ENCODE results near the gene ERFL. TPM values are rescaled to one million over a fixed set of nuclear protein-coding genes. Genes with fewer than 3 reads are reported as not detected.

ERFL gene
- total RNA-seq, 2 donors from 2014 or later: 0.28 to 0.41 TPM

DNA sequence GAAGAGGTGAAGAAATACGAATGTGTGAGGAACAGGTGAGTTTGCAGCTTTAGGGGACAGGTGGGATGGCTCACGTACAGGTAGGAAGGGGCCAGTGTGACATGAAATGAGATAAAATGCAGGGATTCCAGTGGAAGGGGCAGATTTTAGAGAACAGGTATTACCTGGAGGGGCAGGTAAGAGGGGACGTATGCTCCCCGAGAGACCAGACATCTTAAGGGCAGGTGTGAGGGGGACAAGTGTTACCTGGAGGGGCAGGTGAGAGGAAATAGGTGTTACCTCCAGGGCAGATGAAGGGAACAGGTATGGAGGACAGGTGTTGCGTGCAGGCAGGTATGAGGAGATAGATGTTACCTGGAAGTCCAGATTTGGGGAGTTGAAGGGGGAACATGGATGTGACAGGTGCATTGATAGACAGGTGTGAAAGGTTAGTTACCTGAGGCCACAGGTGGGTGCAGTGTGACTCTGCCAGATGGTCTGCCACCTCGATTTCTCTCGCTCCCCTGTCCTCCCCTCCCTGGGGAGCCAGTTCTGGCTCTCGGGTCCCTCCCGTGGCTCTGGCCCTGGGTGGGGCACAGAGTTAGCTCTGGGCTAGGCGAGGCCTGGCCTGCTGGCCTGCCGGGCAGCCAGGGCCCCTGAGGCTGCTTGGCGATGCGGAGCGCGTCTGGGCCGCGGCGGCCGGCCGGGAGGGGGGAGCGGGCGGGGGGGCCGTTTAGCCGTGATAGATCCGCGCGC is 2.1 kb downstream of the ERFL start:
- peaks cover 23% of the 10 kb centered on the region for H3K27me3 ChIP-seq (replicated peaks; ENCODE audit: insufficient read depth)
- H3K36me3 ChIP-seq: no peaks in the 10 kb centered on the region
- no peak overlapping the region for H3K4me3 ChIP-seq
- no peaks in the 10 kb centered on the region for H3K9me3 ChIP-seq
- H3K27ac ChIP-seq: no peak overlapping the region
- no peak for ATAC-seq (ENCODE audit: insufficient number of reproducible peaks, low FRiP score, low read depth)
- TF ChIP-seq, protein P1, sequence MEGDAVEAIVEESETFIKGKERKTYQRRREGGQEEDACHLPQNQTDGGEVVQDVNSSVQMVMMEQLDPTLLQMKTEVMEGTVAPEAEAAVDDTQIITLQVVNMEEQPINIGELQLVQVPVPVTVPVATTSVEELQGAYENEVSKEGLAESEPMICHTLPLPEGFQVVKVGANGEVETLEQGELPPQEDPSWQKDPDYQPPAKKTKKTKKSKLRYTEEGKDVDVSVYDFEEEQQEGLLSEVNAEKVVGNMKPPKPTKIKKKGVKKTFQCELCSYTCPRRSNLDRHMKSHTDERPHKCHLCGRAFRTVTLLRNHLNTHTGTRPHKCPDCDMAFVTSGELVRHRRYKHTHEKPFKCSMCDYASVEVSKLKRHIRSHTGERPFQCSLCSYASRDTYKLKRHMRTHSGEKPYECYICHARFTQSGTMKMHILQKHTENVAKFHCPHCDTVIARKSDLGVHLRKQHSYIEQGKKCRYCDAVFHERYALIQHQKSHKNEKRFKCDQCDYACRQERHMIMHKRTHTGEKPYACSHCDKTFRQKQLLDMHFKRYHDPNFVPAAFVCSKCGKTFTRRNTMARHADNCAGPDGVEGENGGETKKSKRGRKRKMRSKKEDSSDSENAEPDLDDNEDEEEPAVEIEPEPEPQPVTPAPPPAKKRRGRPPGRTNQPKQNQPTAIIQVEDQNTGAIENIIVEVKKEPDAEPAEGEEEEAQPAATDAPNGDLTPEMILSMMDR (IDR thresholded peaks at IDR 0.05): no peak
- H3K4me1 ChIP-seq (ENCODE audit: control insufficient read depth in 1 of 2, low read depth in 2 of 2): peaks cover 9 to 12% of the 10 kb centered on the region in 2 donors
- DNase-seq (ENCODE audit: low spot score): no peak

GRCh38 chr19:41925208-41926003 is 2.8 kb downstream of the ERFL start:
- no peak overlapping the region for H3K27ac ChIP-seq
- DNase-seq (ENCODE audit: low spot score) (no peak), ATAC-seq (ENCODE audit: insufficient number of reproducible peaks, low FRiP score, low read depth) (no peak)
- TF ChIP-seq, protein P1 (IDR thresholded peaks at IDR 0.05): no peak
- H3K27me3 ChIP-seq (replicated peaks; ENCODE audit: insufficient read depth): peaks cover 16% of the 10 kb centered on the region
- no peaks in the 10 kb centered on the region for H3K9me3 ChIP-seq
- H3K36me3 ChIP-seq: no peaks in the 10 kb centered on the region
- no peak overlapping the region for H3K4me3 ChIP-seq
- peaks cover 9 to 12% of the 10 kb centered on the region in 2 donors for H3K4me1 ChIP-seq (ENCODE audit: control insufficient read depth in 1 of 2, low read depth in 2 of 2)

DNA sequence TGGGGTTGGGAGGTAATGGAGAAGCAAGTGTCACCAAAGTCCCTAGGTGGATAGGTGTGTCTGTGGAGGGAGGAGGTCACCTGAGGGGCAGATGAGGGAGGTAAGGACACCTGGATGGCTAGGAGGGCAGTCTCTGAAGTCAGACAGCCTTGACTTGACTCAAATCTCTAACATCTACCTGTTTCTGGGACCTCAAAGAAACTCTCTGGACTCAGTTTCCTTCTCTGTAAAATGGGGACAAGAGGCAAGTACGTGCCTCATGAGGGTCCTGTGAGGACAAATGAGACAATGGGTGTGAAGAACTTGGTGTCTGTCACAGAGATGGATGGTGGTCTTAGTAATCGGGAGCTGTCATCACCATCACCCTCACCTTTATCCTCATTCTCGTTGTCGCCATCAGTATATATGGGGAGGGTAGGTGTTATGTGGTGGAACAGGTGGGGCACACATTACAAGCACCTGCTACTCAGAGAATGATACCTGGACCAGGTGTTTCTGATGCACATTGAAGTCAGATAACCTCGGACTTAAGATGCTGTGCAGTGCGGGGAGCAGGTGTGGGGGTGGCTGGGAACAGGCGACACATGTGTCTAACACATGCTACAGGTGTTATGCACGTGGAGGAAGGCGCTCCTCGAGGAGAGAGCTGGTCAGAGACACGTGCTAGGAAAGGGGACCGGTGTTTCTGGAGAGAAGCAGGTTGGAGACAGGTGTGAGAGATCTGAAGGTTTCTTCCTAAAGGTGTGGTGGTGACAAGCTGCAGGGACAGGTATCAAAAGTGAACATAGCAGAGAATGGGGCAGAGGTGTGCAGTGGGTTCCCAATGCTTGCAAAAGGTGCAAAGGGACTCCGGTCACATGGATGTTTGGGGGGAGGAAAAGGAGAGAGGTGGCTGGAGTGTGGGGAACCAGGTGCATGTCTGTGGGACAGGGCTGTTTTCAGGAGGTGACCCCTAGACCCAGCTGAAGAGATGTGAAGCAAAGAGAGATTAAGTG is 3.8 kb downstream of the ERFL start:
- peaks cover 12% of the 10 kb centered on the region for H3K27me3 ChIP-seq (replicated peaks; ENCODE audit: insufficient read depth)
- TF ChIP-seq, protein P1 (IDR thresholded peaks at IDR 0.05): no peak
- no peak for DNase-seq (ENCODE audit: low spot score)
- no peaks in the 10 kb centered on the region for H3K9me3 ChIP-seq
- H3K4me1 ChIP-seq (ENCODE audit: control insufficient read depth in 1 of 2, low read depth in 2 of 2): peaks cover 9 to 12% of the 10 kb centered on the region in 2 donors
- H3K4me3 ChIP-seq: no peak overlapping the region
- H3K36me3 ChIP-seq: no peaks in the 10 kb centered on the region
- H3K27ac ChIP-seq: no peak overlapping the region
- ATAC-seq (ENCODE audit: insufficient number of reproducible peaks, low FRiP score, low read depth): no peak

- DNase-seq (ENCODE audit: low spot score) (no peak), ATAC-seq (ENCODE audit: insufficient number of reproducible peaks, low FRiP score, low read depth) (no peak)
- Histone ChIP-seq H3K27ac (no peak overlapping the region), H3K36me3 (no peaks in the 10 kb centered on the region), H3K27me3 (replicated peaks; ENCODE audit: insufficient read depth) (peaks cover 12% of the 10 kb centered on the region), H3K4me1 (ENCODE audit: control insufficient read depth in 1 of 2, low read depth in 2 of 2) (peaks cover 1 to 4% of the 10 kb centered on the region in 2 donors), H3K9me3 (no peaks in the 10 kb centered on the region), H3K4me3 (no peak overlapping the region)
- TF ChIP-seq, protein P1 (IDR thresholded peaks at IDR 0.05): no peak
These were observed 5.0 kb downstream of the ERFL start for GRCh38 chr19:41923045-41923788.
